Astrocyte of the cerebellum (primary cell): ENCODE results near the gene PARVA.

ENCODE experiments used
- DNase-seq: peaks from one replicate; pipeline ENCODE4 v3.0.0-alpha.2; 2011; ENCODE audit warnings: low read depth
- H3K4me3 ChIP-seq: 2 replicates; pipeline ENCODE4 v1.5.1; 2011; ENCODE audit warnings: mild to moderate bottlenecking, low read depth, low read length, moderate library complexity
- in situ Hi-C: cut with HindIII; loops from 2 replicates; pipeline ENCODE4 v1.10.0; 2017; ENCODE audit warnings: low sequenced_read_pairs
- TF ChIP-seq, protein P1 (sequence below): IDR thresholded peaks from 2 replicates; pipeline ENCODE4 v1.5.1; 2012; ENCODE audit warnings: low read length, low read depth, moderate library complexity, mild to moderate bottlenecking; ENCODE audit errors: missing control alignments

Gene PARVA

DNA sequence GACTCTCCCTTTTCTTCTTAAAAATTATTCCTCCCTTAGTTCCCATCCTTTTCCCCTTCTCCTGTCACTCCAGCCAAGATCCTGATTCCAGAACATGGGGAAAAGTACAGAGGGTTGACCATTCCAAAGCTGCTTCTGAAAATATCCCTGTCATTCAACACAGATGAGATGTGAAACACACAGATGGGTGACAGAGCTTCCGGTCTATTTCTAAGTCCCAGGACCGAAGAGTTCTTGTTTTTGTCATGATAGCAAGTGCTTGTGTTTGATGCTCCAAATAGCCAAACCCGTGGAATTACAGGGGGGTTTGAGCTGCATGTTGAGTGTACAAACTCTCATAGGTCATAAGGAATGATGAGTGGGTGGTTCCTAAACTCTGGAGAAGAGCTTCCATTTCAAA is 57.9 kb downstream of the PARVA start:
- TF ChIP-seq, protein P1, sequence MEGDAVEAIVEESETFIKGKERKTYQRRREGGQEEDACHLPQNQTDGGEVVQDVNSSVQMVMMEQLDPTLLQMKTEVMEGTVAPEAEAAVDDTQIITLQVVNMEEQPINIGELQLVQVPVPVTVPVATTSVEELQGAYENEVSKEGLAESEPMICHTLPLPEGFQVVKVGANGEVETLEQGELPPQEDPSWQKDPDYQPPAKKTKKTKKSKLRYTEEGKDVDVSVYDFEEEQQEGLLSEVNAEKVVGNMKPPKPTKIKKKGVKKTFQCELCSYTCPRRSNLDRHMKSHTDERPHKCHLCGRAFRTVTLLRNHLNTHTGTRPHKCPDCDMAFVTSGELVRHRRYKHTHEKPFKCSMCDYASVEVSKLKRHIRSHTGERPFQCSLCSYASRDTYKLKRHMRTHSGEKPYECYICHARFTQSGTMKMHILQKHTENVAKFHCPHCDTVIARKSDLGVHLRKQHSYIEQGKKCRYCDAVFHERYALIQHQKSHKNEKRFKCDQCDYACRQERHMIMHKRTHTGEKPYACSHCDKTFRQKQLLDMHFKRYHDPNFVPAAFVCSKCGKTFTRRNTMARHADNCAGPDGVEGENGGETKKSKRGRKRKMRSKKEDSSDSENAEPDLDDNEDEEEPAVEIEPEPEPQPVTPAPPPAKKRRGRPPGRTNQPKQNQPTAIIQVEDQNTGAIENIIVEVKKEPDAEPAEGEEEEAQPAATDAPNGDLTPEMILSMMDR, result no peak
- no peak overlapping the region for H3K4me3 ChIP-seq
- in situ Hi-C loops, result no loop called here
- no peak for DNase-seq

GRCh38 chr11:12436266-12436665 is 58.9 kb downstream of the PARVA start:
- H3K4me3 ChIP-seq, result no peak overlapping the region
- TF ChIP-seq, protein P1, result no peak
- no peak for DNase-seq
- in situ Hi-C loops, result no loop called here

DNA sequence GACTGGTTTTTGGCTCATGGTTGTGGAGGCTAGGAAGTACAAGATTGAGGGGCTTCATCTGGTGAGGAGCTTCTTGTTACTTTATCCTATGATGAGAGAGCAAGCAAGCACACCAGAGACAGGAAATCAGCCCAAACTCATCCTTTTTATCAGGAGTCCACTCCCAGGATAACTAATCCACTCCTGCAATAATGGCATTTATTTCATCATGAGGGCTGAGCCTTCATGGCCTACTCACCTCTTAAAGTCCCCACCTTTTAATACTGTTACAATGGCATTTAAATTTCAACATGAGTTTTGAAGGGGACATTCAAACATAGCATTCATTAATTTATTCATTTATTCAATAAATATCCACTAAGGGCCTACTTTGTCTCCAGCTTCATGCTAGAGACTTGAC is 60.9 kb downstream of the PARVA start:
- in situ Hi-C loops, result no loop called here
- no peak for DNase-seq
- TF ChIP-seq, protein P1, result no peak
- no peak overlapping the region for H3K4me3 ChIP-seq

DNA sequence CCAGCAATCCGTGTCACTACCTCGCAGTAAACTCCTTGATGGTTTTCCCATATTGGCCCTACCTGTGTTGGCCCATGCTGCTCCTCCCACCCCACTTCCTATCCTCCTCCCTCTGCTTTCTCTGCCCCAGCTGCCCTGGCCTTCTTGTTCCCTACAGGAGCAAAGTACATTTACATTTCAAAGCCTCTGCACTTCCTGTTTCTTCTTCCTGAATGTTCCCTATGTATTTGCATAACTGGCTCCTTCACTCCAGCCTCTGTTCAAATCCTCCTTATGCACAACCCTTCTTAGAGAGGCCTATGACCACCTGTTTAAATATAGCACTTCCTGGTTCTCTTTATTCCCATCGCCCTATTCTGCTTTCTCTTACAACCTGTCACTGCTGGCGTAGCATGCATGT is 62.2 kb downstream of the PARVA start:
- TF ChIP-seq, protein P1, result no peak
- in situ Hi-C loops, result no loop called here
- H3K4me3 ChIP-seq, result no peak overlapping the region
- DNase-seq, result no peak

- TF ChIP-seq, protein P1, result no peak
- in situ Hi-C loops, result no loop called here
- no peak overlapping the region for H3K4me3 ChIP-seq
Observed at GRCh38 chr11:12440565-12440964, 63.2 kb downstream of the PARVA start.

GRCh38 chr11:12441231-12441861 is 64.0 kb downstream of the PARVA start:
- in situ Hi-C loops, result no loop called here
- H3K4me3 ChIP-seq, result no peak overlapping the region

More at GRCh38 chr11:12440565-12440964, 63.2 kb downstream of the PARVA start:
- DNase-seq, result no peak

More at GRCh38 chr11:12441231-12441861, 64.0 kb downstream of the PARVA start:
- TF ChIP-seq, protein P1, result no peak
- peak; percentile 65 for DNase-seq
